ENCODE results near the gene YAF2.
"Not testable (repeated sequence)": the region's sequence is repeated elsewhere in the genome, so short reads cannot be mapped to it uniquely, and the experiment has no call there.

The YAF2 gene

GRCh38 chr12:42260518-42260917 is 22.5 kb upstream of the YAF2 start:
- TF ChIP-seq, protein P1, sequence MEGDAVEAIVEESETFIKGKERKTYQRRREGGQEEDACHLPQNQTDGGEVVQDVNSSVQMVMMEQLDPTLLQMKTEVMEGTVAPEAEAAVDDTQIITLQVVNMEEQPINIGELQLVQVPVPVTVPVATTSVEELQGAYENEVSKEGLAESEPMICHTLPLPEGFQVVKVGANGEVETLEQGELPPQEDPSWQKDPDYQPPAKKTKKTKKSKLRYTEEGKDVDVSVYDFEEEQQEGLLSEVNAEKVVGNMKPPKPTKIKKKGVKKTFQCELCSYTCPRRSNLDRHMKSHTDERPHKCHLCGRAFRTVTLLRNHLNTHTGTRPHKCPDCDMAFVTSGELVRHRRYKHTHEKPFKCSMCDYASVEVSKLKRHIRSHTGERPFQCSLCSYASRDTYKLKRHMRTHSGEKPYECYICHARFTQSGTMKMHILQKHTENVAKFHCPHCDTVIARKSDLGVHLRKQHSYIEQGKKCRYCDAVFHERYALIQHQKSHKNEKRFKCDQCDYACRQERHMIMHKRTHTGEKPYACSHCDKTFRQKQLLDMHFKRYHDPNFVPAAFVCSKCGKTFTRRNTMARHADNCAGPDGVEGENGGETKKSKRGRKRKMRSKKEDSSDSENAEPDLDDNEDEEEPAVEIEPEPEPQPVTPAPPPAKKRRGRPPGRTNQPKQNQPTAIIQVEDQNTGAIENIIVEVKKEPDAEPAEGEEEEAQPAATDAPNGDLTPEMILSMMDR (IDR thresholded peaks at IDR 0.05; ENCODE audit: borderline replicate concordance, control extremely low read depth, extremely low read depth, insufficient read depth, missing control alignments) = no peak
- in situ Hi-C loops (cut with MboI; ENCODE audit: low sequenced_read_pairs, unreplicated experiment) = no loop called here
- no peak for DNase-seq (ENCODE audit: low spot score)

DNA sequence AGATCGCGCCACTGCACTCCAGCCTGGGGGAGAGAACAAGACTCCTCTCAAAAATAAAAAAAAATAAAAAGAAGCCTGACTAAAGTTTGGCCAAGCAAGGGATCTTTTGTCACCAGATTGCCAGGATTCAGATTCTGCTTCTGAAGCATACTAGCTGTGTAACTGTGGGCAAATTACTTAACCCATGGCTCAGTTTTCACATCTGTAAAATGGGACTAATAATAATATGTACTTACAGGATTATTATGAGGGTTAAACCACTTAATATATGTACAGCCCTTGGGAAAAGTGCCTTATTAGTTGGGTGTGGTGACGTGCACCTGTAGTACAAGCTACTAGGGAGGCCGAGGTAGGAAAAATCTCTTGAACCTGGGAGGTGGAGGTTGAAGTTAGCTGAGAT is 21.7 kb upstream of the YAF2 start:
- in situ Hi-C loops (cut with MboI; ENCODE audit: low sequenced_read_pairs, unreplicated experiment) = no loop called here
- TF ChIP-seq, protein P1 (IDR thresholded peaks at IDR 0.05; ENCODE audit: borderline replicate concordance, control extremely low read depth, extremely low read depth, insufficient read depth, missing control alignments) = no peak
- no peak for DNase-seq (ENCODE audit: low spot score)

DNA sequence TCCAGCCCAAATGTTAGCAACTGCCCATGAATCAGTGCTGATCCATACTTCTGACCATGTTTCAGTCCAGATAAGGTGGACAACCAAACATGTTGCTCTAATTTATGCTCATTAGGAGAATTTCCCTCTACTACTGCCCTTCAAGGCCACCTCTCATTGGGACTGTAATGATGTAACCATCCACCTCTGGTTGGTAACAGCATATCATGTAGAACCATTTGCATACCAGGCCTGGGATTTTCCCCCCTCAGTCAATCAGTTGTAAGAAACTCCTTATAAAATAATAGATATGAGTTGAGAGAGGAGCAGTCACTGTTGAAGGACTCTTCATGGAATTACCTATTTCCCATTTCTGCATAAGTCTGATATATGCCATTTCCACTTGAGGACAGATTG is 17.8 kb upstream of the YAF2 start:
- TF ChIP-seq, protein P1 (IDR thresholded peaks at IDR 0.05; ENCODE audit: borderline replicate concordance, control extremely low read depth, extremely low read depth, insufficient read depth, missing control alignments) = no peak
- DNase-seq (ENCODE audit: low spot score) = no peak
- in situ Hi-C loops (cut with MboI; ENCODE audit: low sequenced_read_pairs, unreplicated experiment) = no loop called here

- TF ChIP-seq, protein P1 (IDR thresholded peaks at IDR 0.05; ENCODE audit: borderline replicate concordance, control extremely low read depth, extremely low read depth, insufficient read depth, missing control alignments) = no peak
- in situ Hi-C loops (cut with MboI; ENCODE audit: low sequenced_read_pairs, unreplicated experiment) = no loop called here
- no peak for DNase-seq (ENCODE audit: low spot score)
Observed at GRCh38 chr12:42255221-42255865, 17.3 kb upstream of the YAF2 start.

GRCh38 chr12:42252645-42253044 is 14.6 kb upstream of the YAF2 start:
- in situ Hi-C loops (cut with MboI; ENCODE audit: low sequenced_read_pairs, unreplicated experiment); DNase-seq (ENCODE audit: low spot score): not testable (repeated sequence)

- DNase-seq (ENCODE audit: low spot score); in situ Hi-C loops (cut with MboI; ENCODE audit: low sequenced_read_pairs, unreplicated experiment): not testable (repeated sequence)
Observed at GRCh38 chr12:42249033-42249432, 11.0 kb upstream of the YAF2 start.

- in situ Hi-C loops (cut with MboI; ENCODE audit: low sequenced_read_pairs, unreplicated experiment) = no loop called here
- DNase-seq (ENCODE audit: low spot score) = no peak
- TF ChIP-seq, protein P1 (IDR thresholded peaks at IDR 0.05; ENCODE audit: borderline replicate concordance, control extremely low read depth, extremely low read depth, insufficient read depth, missing control alignments) = no peak
Observed at GRCh38 chr12:42240131-42240750, 2.2 kb upstream of the YAF2 start.
